ENCODE results near the gene CEP85L. TPM values are rescaled to one million over a fixed set of nuclear protein-coding genes. Genes with fewer than 3 reads are reported as not detected.

The CEP85L gene
- polyA plus RNA-seq, 1 experiment = 7.4 TPM

GRCh38 chr6:118588626-118589025 is 62.8 kb downstream of the CEP85L start:
- TF ChIP-seq CTCF (IDR thresholded peaks at IDR 0.05; ENCODE audit: low read depth, low read length) = no peak
- no peak for DNase-seq (ENCODE audit: low read depth, low spot score)
- Histone ChIP-seq H3K9me3 (ENCODE audit: control insufficient read depth, insufficient read depth, low read length) (no peaks in the 10 kb centered on the region), H3K4me3 (ENCODE audit: low read depth, low read length) (no peak overlapping the region), H3K27ac (ENCODE audit: low read depth, low read length) (no peak overlapping the region), H3K27me3 (ENCODE audit: control insufficient read depth, insufficient read depth, low read length) (no peaks in the 10 kb centered on the region)
- ChIA-PET POLR2A (no interaction called here), CTCF (interaction anchor here (0.5 kb wide), 1 partner anchor 124 kb away, joined by 4 read pairs; no protein-coding TSS in a partner anchor)

DNA sequence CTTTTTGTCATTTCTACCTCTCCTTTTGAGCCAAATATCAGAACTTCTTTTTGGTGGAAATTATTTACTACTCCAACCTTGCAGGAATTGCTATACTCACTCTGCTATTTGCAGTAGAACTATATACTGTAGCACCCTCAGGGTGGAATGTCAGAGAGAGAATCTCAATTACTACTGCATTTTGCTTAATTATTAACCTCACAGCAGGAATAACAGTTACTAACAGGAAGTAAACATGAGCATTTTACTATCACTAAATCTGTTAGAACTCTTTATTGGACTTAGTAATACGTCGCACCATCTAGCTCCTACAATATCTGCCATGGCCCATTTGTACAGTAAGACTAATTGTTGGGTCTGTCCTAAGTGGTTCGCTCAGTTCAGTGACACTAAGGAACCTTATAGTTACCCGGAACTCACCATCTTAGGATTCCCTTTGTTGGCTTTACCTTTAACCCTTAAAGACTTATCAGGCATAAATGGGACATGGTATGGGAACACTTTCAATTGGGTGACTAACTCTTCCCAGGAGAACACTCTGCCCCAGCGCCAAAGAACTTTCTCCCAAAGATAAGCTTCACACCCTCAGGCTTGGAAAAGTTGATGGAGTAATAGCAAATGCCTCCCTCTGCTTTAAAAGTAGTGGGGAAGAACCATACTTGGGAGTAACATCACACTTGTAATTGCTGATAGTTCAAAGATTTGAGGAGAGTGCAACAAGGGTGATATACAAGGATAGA is 64.5 kb downstream of the CEP85L start:
- Histone ChIP-seq H3K4me3 (ENCODE audit: low read depth, low read length) (no peak overlapping the region), H3K9me3 (ENCODE audit: control insufficient read depth, insufficient read depth, low read length) (no peaks in the 10 kb centered on the region), H3K27me3 (ENCODE audit: control insufficient read depth, insufficient read depth, low read length) (no peaks in the 10 kb centered on the region), H3K27ac (ENCODE audit: low read depth, low read length) (no peak overlapping the region)
- ChIA-PET POLR2A (no interaction called here), CTCF (interaction anchor here (8.9 kb wide), 1 partner anchor 302 kb away, joined by 93 read pairs; no protein-coding TSS in a partner anchor)
- no peak for DNase-seq (ENCODE audit: low read depth, low spot score)
- TF ChIP-seq CTCF (IDR thresholded peaks at IDR 0.05; ENCODE audit: low read depth, low read length) = no peak

- H3K4me3 ChIP-seq (ENCODE audit: low read depth, low read length) = no peak overlapping the region
- CTCF ChIA-PET = interaction anchor here (1.2 to 8.9 kb wide), 4 partner anchors 9 to 300 kb away, joined by 3 to 93 read pairs (median 4); no protein-coding TSS in a partner anchor
- TF ChIP-seq CTCF (IDR thresholded peaks at IDR 0.05; ENCODE audit: low read depth, low read length) = no peak
- no peak for DNase-seq (ENCODE audit: low read depth, low spot score)
- H3K9me3 ChIP-seq (ENCODE audit: control insufficient read depth, insufficient read depth, low read length) = peaks cover 2% of the 10 kb centered on the region; the same call in 1 of the 2 replicates
- H3K27ac ChIP-seq (ENCODE audit: low read depth, low read length) = no peak overlapping the region
- H3K27me3 ChIP-seq (ENCODE audit: control insufficient read depth, insufficient read depth, low read length) = no peaks in the 10 kb centered on the region
- POLR2A ChIA-PET = no interaction called here
These were observed 66.5 kb downstream of the CEP85L start for GRCh38 chr6:118584911-118585310.

DNA sequence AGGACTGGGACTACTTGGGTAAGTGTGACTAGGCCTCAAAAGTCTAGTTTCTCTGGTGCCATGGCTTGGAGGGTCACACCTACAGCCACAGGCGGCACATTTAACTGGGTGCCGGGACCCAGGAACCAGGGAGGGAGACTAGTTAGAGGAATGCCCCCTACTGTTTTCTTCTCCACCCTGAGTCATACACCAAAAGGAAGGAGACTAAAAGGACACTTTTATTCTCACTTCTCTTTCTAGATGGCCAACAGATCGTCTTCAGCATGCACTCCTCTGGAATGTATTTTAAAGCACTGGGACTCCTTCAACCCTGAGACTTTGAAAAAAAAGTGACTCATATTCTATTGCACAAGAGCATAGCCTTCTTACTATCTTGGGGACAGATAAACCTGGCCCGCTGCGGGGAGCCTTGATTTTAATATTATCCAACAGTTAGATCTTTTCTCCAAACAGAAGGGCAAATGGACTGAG is 69.9 kb downstream of the CEP85L start:
- POLR2A ChIA-PET = no interaction called here

More for the DNA sequence above, 69.9 kb downstream of the CEP85L start:
- Histone ChIP-seq H3K4me3 (ENCODE audit: low read depth, low read length) (no peak overlapping the region), H3K27me3 (ENCODE audit: control insufficient read depth, insufficient read depth, low read length) (no peaks in the 10 kb centered on the region), H3K9me3 (ENCODE audit: control insufficient read depth, insufficient read depth, low read length) (peaks cover 21% of the 10 kb centered on the region), H3K27ac (ENCODE audit: low read depth, low read length) (no peak overlapping the region)
- DNase-seq (ENCODE audit: low read depth, low spot score) = no peak
- CTCF ChIA-PET = interaction anchor here (0.7 to 8.9 kb wide), 5 partner anchors 13 to 297 kb away, joined by 3 to 93 read pairs (median 6); no protein-coding TSS in a partner anchor
- no peak for TF ChIP-seq CTCF (IDR thresholded peaks at IDR 0.05; ENCODE audit: low read depth, low read length)
